ENCODE measurements around the gene THBS4. TPM values are rescaled to one million over a fixed set of nuclear protein-coding genes. Genes with fewer than 3 reads are reported as not detected.

Gene THBS4
- polyA plus RNA-seq, 1 of the 3 experiments (the other 2 are of a cell fraction) = 1.1 TPM

GRCh38 chr5:80103371-80103770, 68.2 kb downstream of the THBS4 start:
- POLR2A ChIA-PET = interaction anchor here (0.7 kb wide), 1 partner anchor 12 kb away, joined by 3 read pairs; no protein-coding TSS in a partner anchor
- CTCF ChIA-PET = interaction anchor here (0.6 to 3.3 kb wide), 3 partner anchors 11 to 202 kb away, joined by 3 to 11 read pairs (median 5); partner anchors contain the start of gene SERINC5
- 94% methylated on average over 3 of the region's 6 CpGs for WGBS (ENCODE audit: low lambda C conversion rate)

More at GRCh38 chr5:80103371-80103770, 68.2 kb downstream of the THBS4 start:
- no peak for TF ChIP-seq REST (IDR thresholded peaks at IDR 0.05; ENCODE audit: low read depth, low read length)
- TF ChIP-seq MAX (IDR thresholded peaks at IDR 0.05; ENCODE audit: low read depth) = no peak
- TF ChIP-seq MXI1 (IDR thresholded peaks at IDR 0.05; ENCODE audit: low read depth, low read length) = no peak
- no peak for TF ChIP-seq FOXJ3 (CRISPR knock-in tag; IDR thresholded peaks at IDR 0.05)
- no peak for TF ChIP-seq MEF2A (IDR thresholded peaks at IDR 0.05; ENCODE audit: borderline replicate concordance, low read depth)
- TF ChIP-seq CTCF (IDR thresholded peaks at IDR 0.05) = no peak
- no peak for TF ChIP-seq SMC3 (IDR thresholded peaks at IDR 0.05; ENCODE audit: low read depth, low read length)
- no peak for TF ChIP-seq FOXM1 (IDR thresholded peaks at IDR 0.05; ENCODE audit: low read depth)
- no peak for TF ChIP-seq USF2 (IDR thresholded peaks at IDR 0.05; ENCODE audit: borderline replicate concordance, low read depth, low read length)
- no peak for TF ChIP-seq CHD2 (IDR thresholded peaks at IDR 0.05; ENCODE audit: low read length, partially characterized antibody)
- TF ChIP-seq NRF1 (IDR thresholded peaks at IDR 0.05; ENCODE audit: low read depth, low read length) = no peak
- Histone ChIP-seq H3K4me1 (ENCODE audit: control insufficient read depth in 1 of 2, insufficient read depth in 2 of 2, low read depth in 1 of 2, low read length in 1 of 2) (no peaks in the 10 kb centered on the region), H3K4me3 (ENCODE audit: low read depth in 2 of 2, low read length in 1 of 2) (no peak overlapping the region), H3K9ac (no peak overlapping the region), H3K27ac (ENCODE audit: low read depth in 2 of 2, low read length in 1 of 2) (no peak overlapping the region), H3K9me2 (no peaks in the 10 kb centered on the region), H3K4me2 (no peak overlapping the region), H3F3A (replicated peaks; ENCODE audit: insufficient read depth) (no peaks in the 10 kb centered on the region), H3K36me3 (replicated peaks in 1 of 2; ENCODE audit: control insufficient read depth in 1 of 2, insufficient read depth in 2 of 2, low read length in 1 of 2) (no peaks in the 10 kb centered on the region), H2AFZ (ENCODE audit: low read depth) (no peak overlapping the region), H3K27me3 (ENCODE audit: insufficient read depth) (no peaks in the 10 kb centered on the region), H4K20me1 (ENCODE audit: insufficient read depth) (no peaks in the 10 kb centered on the region), H3K9me3 (no peaks in the 10 kb centered on the region), H3K79me2 (ENCODE audit: insufficient read depth) (no peaks in the 10 kb centered on the region)
- no peak for DNase-seq

All from SK-N-SH (cell line).